Uterus (tissue), 2 donors: ENCODE results near the gene SHB.

Experiments used
- POLR2A ChIP-seq, 2 donors: fragments of 450-650 bp; IDR thresholded peaks; one replicate each; pipeline ENCODE4 v1.6.1; 2016; ENCODE audit warnings: antibody characterized with exemption in 2 of 2, mild to moderate bottlenecking in 1 of 2, moderate library complexity in 1 of 2
- TF ChIP-seq, protein P1 (sequence below), 4 experiments: fragments of 200-600 bp in 2 of 4; fragments of 450-650 bp in 2 of 4; sonication (generic) in 2 of 4; IDR thresholded peaks; one replicate each; pipeline ENCODE4 v1.5.1; 2016 to 2019; ENCODE audit warnings: antibody characterized with exemption in 4 of 4, mild to moderate bottlenecking in 2 of 4, moderate library complexity in 1 of 4

DNA sequence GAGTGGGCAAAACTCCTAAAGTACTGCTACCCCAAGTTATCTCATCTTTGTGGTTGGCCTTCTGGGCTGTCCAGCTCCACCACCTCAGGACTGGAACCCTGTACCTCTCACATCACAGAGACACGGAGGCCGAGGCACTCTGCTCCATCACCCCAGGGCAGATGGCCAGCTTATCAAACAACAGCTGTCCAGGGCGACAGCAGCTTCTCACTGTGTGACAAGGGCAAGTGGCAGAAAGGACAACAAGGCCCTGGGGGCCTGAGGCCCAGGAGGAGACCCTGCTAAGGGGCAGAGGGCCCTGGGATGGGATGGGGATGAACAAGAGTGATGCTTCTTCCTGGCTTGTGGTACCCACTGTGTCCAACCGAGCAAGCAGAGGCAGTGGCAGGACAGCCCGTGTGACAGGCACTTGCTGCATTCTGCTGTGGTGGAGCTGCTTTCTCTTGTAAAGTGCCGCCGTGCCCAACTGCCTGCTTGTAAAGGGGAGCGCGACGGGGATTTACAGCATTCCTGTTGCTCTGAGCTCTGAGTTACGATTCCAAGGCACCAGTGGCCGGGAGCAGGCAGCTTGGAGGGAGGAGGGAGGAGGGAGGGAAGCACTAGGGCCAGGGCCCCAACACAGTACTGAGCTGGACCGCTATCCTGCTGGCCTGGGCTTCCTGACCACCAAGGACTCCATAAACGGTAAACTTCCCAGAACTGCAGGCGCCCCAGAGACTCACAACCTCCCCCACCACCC lies 71.2 kb downstream of the SHB start:
- TF ChIP-seq, protein P1, sequence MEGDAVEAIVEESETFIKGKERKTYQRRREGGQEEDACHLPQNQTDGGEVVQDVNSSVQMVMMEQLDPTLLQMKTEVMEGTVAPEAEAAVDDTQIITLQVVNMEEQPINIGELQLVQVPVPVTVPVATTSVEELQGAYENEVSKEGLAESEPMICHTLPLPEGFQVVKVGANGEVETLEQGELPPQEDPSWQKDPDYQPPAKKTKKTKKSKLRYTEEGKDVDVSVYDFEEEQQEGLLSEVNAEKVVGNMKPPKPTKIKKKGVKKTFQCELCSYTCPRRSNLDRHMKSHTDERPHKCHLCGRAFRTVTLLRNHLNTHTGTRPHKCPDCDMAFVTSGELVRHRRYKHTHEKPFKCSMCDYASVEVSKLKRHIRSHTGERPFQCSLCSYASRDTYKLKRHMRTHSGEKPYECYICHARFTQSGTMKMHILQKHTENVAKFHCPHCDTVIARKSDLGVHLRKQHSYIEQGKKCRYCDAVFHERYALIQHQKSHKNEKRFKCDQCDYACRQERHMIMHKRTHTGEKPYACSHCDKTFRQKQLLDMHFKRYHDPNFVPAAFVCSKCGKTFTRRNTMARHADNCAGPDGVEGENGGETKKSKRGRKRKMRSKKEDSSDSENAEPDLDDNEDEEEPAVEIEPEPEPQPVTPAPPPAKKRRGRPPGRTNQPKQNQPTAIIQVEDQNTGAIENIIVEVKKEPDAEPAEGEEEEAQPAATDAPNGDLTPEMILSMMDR (IDR thresholded peaks at IDR 0.05): no peak
- no peak for TF ChIP-seq POLR2A (IDR thresholded peaks at IDR 0.05)
